Measurements from ENCODE around the gene CCDC91.
"Not testable (repeated sequence)": the region's sequence is repeated elsewhere in the genome, so short reads cannot be mapped to it uniquely, and the experiment has no call there.

CCDC91 gene

DNA sequence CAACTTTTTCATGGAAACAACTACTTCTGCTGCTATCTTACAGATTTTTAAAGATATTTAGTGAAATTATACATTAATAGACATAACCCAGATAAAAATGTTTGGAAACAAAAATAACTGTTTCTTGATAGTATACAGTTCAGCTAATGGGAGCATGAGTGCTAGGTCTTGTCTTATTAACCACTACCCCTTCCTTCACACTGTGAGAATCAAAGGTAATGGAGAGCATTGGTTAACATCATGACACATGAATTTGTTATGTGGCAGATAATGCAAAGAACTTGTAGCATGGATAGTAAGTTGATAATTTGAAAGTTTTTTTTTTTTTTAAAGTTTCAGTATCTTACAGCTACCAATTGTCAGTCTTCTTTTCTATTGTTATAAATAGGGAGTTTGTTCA, 44.2 kb downstream of the CCDC91 start:
- DNase-seq = no peak

DNA sequence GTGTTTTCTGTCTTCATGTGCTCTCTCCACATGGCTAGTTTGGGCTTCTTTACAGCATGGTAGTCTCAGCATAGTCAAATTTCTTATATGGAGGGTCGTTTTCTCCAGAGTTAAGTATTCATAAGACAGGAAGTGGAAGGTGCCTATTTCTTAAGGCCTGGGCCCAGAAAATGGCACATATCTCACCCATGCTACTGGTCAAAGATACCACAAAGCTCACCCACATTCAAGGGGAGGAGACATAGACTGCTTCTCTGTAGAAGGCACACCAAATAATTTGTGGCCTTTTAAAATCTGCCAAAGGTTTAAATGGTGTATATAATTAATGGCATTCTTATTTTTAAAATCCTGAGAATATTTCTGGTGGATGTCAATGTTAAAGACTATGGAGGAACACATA, 44.8 kb downstream of the CCDC91 start:
- DNase-seq = no peak

DNA sequence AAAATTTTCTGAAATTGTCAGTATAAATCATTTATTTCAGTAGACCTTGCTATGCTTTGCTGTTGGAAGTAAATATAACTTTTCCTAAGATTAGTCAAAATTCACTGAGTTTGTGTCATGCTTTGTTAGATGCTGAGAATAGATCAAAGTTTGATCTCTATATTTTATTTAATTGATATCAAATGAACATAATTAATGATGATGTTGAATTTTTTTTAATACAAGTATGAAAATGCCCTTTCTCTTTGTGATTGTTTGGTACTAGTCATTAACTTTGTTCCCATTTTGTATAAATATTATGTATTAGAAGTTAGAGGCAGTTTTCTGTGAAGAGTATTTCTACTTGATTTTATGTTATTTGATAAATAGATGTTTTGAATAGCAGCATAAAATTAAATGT, 45.7 kb downstream of the CCDC91 start:
- no peak for DNase-seq

DNA sequence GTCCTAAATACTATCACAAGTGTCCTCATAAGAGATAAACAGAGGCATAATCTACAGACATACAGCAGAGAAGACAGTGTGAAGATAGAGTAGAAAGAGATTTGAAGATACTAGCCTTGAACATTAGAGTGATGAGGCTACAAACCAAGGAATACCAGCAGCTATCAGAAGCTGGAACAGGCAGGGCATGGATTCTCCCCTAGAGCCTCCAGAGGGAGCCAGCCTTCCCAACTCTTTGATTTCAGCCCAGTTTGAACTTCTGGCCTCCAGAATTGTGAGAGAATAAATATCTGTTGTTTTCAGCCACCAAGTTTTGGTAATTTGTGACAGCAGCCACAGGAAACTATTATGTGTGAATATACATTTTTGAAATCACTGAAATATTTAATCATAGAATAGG, 47.2 kb downstream of the CCDC91 start:
- no peak for DNase-seq

DNA sequence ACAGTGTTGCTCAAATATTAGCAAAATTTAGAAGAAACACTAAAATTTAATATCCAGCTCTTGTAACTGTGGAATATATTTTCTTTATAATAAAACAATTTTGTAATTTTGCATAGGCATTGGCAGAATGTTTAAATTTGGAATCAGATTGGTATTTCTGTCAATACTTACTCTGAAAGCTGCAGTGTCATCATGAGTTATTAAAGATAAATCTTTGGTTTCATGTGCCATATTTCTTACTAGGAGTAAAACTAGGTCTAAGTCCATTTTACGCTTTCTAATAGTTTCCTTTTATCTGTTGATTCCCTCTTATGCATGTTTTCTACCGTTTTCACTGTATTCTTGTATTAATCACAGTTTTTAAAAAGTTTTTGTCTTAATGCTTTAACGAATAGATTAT, 49.7 kb downstream of the CCDC91 start:
- DNase-seq = no peak

DNA sequence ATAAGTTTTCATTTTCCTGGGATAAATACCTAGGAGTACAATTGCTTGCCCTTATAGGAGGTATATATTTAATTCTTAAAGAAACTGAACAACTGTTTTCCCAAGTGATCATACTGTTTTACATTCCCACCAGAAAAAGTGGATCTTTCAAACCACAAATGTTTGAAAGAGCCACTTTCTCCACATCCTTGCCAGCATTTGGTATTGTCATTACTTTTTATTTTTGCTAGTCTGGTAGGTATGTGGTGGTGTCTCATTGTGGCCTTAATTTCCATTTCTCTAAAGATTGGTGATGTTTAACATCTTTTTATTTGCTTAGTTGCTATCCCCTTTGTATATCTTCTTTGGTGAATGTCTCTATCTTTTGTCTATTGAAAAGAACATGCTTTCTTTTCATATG, 50.6 kb downstream of the CCDC91 start:
- DNase-seq = no peak

DNA sequence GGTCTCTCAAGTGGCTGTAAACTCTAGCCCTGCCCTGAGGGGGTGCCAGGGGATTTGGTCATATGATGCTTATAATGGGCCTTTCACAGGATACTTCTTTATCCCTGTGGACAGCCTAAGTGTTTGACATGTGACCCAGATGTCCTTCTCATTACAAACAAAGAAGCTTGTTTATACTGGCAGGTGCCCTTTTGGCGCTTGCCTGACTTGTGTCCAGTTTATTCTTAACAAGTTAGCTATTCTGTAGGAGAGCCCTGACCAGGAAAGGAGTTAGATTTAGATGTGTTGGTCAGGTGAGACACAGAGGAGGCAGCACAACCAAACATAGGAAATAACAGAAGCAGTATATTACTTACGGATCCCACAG, 51.9 kb downstream of the CCDC91 start:
- DNase-seq = no peak

DNA sequence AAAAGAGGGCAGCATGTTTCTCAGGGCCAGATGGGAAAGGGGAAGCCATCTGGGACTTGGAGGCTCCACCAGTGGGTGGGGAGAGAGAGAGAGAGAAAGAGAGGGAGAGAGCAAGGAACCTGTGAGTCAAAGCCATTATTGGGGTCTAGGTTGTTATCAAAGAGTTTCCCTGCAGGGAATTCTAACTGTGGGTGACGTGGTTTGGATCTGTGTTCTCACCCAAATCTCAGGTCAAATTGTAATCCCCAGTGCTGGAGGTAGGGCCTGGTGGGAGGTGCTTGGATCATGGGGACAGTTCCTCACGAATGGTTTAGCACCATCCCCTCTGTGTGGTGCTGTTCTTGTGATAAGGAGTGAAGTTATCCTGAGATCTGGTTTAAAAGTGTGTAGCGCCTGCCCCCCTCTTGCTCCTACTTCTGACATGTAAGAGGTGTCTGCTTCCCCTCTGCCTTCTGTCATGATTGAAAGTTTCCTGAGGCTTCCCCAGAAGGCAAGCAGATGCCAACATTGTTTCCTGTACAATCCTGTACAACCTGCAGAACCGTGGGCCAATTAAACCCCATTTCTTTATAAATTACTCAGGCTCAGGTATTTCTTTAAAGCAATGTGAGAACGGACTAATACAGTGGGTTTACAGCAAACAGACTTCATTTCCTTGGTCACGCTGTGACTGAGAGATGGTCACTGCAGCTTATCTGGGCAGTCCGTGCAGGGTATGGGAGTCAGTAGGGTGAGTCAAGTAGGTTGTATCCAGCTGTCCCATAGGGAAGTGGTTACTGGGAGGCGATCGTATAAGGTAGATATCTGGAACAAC, 52.4 kb downstream of the CCDC91 start:
- no peak for DNase-seq

DNA sequence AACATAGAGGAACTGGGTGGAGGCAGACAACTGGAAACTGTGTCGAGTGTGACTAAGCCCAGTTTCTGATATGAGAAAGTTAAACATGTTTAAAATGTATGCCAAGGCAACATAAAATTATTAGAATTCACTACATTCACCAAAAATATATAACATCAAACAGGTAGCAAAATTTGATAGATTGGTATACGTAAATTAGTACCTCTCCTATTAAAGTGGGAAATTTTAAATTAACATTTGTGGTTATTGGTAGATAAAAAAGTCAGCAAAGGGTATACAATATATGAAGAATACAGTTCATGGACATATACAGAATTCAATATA, 53.0 kb downstream of the CCDC91 start:
- DNase-seq = no peak

DNA sequence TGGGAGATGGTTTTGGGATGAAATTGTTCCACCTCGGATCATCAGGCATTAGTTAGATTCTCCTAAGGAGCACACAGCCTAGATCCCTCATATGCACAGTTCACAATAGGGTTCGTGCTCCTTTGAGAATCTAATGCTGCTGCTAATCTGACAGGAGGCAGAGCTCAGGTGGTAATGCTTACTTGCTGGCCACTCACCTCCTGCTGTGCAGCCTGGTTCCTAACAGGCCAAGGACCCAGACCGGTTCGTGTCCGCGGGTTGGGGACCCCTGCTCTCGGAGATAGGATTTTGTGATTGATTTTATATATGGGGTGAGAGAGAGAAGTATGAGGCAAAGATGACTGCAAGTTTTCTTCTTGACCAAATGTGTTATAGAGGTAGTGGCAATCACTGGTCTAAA, 57.5 kb downstream of the CCDC91 start:
- no peak for DNase-seq

DNA sequence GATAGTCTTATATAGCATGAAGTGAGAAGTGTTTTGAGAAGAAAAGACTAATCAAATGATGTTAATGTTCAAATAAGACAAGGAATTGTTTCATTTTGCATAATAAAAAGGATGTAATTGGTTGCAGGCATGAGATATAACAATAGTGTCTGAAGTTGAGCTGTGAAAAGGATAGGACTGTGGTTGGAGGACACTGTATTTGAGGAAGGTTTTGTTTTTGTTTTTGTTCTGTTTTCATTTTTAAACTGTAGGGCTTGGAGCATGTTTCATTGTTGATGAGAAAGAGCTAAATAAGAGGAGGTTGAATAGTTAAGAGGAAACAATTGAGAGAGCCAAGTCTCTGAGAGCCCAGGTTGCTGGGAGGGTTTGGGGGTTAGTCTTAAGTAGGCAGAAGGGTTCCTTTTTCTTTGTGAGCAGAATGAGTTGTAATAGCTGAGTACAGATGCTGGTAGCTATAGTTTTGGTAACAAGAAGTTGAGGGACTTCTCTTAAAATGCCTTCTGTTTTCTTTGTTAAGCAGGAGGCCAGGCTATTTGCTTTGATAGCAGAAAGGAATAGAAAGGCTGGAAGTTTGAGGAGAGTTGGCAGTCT, 58.4 kb downstream of the CCDC91 start:
- no peak for DNase-seq

DNA sequence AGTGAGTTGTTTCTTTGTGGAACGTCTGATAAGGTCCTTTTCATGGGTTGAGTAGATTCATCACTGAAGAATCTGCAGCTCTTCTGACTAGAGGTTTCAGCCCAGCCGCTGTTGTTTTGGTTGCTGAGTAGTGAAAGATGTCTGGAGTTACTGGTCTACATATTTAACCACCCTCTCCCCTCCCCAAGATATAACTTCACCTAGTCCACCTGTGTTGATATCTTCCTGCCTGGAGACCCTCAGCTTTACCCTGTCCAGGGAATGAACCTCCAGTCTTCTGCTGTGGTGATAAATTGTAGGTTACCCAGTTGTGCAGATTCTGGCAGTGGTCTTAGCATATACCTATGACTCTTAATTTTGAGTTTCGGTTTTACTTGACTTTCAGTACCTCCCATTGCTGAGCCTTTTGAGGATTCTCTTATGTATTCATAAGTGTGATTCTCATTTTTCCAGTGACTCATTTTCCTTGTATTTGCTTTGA, 62.9 kb downstream of the CCDC91 start:
- DNase-seq = peak in 1 of 4 experiments; percentile 0

DNA sequence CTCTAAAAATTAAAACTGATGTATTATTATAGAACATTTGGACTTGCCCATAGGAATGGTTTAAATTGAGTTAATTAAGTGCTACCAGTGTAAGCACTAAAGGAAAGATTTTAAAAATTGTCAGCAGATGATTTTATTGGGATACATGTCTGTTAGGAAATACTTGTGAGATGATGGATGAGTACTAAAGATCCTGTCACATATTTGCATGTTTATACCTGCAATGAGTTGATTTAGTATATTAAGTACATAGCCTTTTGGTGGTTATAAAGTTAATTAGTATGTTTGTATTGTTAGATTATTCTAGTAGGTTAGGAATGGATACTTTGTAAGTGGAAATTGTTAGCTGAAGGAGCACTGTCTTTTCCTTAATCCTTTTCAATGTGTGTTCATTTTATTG, 67.2 kb downstream of the CCDC91 start:
- DNase-seq = no peak

DNA sequence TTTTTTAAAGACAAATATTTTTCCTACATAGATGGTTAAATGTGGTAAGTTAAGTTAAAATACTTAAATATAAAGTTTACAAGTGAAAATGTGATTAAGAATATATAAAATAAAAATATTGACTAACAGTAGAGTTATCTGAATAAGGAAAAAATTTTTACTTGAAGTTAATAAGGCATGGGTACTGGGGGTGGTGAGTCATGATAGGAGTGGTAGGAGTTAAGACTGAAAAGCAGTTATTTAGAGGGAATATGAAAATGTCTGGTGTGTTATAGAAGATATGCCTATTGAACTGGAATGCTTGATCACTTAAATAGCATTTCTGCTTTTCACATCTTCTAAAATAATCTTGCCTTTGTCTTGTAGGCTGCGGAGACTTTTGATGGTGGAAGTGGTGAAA, 68.7 kb downstream of the CCDC91 start:
- no peak for DNase-seq

DNA sequence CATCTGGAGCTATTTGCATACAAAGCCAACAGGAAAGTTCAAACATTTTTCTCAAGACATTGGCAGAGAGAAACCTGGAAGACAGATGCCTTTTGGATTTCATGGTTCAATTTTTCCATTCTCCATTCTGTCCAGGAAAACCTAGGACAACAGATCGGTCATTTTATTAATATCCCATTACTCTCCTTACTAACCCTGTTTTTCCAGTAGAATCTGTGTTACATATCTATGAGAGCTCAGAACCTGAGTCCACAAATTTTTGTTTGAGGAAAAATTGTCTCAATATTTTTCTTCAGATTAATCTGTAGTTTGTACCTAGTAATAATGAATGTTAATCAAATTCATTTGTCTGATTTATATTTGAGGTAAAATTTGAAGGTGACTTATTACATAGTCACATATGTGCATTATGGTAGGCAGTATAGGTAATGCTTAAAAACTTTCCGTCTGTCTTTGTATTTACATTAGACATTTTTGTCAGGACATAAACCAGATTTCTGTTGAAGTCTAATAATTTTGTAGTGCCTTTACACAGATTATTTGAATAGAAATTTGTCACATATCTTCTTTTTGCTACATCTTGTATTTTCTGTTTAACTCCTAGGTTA, 75.3 kb downstream of the CCDC91 start:
- no peak for DNase-seq

DNA sequence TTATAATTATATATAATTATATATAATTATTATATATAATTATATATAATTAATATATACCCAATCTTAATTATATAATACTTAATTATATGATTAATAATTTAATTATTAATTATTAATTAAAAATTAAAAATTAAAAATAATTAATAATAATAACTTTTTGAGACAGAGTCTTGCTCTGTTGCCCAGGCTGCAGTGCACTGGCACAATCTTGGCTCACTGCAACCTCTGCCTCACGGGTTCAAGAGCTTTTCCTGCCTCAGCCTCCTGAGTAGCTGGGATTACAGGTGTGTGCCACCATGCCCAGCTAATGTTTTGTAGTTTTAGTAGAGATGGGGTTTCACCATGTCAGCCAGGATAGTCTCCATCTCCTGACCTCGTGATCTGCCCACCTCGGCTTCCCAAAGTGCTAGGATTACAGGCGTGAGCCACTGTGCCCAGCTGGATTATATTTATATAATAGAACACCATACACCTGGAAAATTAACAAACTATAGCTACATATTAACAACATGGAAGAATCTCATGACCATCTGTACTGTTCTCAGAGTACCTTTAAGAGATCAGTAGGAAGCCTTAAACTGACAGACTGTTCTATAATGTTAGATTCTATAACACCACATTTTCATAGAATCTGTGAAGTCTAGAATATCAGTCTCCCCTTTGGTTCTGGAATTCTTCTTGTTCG, 77.8 kb downstream of the CCDC91 start:
- not testable (repeated sequence) for DNase-seq

DNA sequence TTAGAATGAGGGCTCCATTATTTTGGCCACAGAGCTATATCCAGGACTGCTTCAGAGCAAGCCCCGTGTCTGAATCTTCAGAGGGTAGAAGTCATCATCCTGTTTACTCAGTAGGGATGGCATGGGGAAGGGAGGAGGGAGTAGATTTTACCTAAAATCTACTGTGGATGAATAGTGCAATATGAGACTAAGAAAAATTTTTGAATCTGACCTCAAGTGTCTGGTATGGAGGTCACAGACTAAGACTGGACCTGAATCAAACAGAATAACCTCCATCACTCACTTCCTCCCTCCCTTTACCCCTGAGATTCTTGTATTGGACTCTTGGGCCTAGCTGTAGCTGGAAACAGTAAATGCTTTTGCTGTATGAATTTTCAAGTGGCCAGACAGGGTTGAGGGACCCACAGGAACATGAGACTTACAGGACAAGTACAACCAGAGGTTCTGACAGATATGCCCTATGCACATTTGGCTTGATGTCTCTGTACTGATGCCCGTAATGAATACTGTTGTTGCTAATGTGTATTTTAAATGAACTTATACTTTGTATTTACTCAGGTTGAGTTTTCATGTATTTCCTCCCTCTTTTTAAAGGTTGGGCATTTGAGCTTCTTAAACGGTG, 78.5 kb downstream of the CCDC91 start:
- DNase-seq = no peak

DNA sequence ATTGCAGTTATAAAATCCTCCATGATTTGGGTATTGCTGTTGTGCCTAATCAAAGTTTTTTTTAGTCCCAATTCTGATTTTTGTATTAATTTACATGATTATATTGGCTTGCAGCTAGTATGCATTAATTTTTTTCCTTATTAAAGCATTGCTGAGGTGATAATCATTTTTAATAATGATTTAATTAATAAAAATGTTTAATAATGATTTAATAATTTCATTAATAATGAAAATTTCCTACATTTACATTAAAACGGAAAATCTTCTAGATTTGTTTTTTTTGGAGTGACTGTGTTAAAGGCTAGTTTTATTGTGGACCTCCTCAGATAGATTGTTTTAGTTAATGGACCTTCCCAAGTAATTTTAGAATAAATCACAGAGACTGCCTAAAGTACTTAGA, 79.6 kb downstream of the CCDC91 start:
- no peak for DNase-seq

DNA sequence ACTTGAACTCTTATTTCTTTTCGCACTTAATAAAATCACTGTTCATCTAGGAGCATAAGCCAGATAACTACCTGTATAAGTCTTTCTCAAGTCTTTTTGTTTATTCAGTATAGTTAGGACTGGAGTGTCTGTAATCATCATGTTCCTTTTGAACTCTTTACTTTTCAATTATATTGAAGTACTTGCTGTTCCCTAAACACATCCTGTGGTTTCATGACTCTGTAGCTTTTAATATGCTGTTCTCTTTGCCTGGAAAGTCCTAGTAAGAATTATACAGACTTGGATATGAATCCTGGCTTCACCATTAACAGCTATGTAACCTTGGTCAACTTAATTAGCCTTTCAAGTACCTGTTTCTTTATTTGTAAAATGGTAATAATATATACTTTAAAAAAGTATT, 88.2 kb downstream of the CCDC91 start:
- no peak for DNase-seq

DNA sequence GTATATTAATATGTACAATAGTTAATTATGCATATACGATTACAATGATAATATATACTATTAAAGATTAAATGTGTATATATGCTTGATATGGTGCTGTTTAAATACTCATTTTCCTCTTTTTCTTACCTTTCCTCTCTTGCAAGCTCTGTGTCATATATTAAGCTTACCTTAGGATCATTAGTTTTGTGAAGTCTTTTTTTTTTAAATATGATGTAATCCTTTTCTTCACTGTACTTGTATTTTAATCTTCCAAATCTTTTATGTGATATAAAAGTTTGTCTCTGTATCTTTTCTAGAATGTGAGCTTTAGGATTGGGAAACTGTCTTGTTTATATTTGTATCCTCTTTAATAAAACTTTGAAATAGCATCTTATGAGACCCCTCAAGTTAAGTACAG, 88.7 kb downstream of the CCDC91 start:
- DNase-seq = no peak

DNA sequence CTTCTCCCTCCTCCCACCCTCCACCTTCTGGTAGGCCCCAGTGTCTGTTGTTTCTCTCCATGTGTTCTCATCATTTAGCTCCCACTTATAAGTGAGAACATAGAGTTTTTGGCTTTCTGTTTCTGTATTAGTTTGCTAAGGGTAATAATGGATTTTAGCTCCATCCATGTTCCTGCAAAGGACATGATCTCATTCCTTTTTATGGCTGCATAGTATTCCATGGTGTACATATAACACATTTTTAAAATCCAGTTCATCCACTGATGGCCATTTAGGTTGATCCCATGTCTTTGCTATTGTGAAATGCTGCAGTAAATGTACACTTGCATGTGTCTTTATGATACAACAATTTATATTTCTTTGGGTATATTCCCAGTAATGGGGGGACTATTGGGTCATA, 96.1 kb downstream of the CCDC91 start:
- no peak for DNase-seq

DNA sequence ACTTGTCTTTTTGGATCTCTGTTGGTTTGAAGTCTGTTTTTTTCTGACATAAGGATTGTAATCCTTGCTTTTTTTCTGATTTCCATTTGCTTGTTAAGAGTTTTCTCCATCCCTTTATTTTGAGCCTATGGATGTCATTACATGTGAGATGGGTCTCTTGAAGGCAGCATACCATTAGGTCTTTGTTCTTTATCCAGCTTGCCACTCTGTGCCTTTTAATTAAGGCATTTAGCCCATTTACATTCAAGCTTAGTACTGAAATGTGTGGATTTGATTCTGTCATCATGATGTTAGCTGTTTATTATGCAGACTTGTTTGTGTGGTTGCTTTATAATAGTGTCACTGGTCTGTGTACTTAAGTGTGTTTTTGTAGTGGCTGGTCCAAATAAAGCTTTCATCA, 100.0 kb downstream of the CCDC91 start:
- DNase-seq = no peak

DNA sequence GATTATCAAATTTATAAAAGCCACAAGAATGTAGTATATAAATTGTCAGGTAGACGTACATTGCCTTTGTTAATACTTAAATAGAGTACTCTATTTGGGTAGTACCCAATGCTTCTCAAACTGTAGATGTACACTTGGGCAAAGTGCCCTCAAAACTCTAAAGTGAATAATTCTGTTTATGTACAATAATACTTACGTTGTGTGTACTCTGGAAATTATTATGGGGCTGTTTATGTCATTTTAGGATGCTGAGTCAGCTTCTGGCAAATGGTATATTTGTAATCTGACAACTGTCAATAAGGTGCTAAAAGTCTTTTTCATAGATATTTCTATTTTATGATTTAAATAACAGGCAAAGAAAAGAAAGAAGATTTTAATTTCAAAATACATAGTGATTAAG, 102.4 kb downstream of the CCDC91 start:
- DNase-seq = no peak

DNA sequence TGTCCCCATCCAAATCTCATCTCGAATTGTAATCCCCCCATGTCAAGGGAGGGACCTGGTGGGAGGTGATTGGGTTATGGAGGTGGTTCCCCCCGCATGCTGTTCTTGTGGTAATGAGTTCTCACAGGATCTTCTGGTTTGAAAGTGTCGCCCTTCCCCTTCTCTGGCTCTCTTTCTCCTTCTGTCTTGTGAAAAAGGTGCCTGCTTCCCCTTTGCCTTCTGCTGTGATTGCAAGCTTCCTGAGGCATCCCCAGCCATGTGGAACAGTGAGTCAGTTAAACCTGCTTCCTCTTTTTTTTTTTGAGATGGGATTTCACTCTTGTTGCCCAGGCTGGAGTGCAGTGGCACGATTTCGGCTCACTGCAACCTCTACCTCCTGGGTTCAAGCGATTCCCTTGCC, 104.0 kb downstream of the CCDC91 start:
- no peak for DNase-seq

Measured in activated naive CD4-positive, alpha-beta T cell (primary cell).